Activated gamma-delta T cell (primary cell): ENCODE results near the gene ASTN1.
"Not testable (repeated sequence)": the region's sequence is repeated elsewhere in the genome, so short reads cannot be mapped to it uniquely, and the experiment has no call there.

ENCODE experiments used
- DNase-seq: peaks from one replicate; lab custom pipeline; 2025; lab: John Stamatoyannopoulos, UW

ASTN1 gene

DNA sequence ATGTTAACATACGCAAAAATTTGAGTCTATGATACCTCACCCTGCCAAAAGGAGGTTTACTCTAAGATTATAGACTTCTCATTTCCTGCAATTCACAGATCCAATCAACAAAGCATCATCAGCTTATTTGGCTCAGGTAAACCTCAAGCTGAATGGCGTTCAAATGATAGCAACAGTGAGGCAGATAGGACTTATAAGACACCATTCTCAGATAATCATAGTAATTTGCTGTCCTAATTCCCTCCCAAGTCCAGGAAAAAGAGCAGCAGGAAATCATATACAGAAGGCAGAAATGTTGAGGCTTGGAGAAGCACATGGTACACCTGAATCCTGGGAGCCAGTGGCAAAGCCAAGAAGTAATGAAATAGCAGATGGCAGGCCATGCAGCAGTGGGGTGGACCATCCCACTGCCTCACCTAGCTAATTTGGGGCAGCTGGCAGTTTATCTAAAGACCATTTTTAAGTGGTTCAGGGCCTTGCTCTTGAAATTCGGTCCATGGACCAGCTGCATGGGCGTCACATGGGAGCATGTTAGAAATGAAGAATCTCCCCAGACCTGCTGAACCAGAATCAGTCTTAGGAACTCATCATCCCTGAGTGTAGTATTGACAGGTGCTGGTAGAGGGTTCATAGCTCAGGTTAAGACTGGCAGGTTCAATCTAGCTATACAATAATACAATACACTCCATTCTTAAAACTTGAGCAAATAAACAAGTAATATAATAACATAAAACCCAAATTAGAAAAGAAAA, 57.7 kb downstream of the ASTN1 start:
- no peak for DNase-seq

DNA sequence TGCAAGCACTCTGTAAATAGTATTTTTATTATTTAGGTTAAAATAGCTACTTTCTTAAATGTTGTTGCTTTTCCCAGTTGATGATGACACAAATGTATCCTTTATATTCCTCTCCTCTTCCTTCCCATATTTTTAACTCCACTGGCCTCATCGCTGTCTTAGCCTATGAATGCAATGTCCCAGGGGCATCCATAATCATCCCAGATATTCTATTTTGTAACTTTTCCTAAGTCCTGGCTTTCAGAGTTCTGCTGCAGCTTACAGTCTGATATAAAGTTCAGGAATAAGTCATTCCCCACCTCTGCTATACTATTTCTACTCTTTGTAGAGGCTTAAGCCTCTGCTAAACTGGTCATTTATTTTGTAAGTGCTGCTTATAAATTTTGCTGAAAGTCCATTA, 58.3 kb downstream of the ASTN1 start:
- DNase-seq, result no peak

DNA sequence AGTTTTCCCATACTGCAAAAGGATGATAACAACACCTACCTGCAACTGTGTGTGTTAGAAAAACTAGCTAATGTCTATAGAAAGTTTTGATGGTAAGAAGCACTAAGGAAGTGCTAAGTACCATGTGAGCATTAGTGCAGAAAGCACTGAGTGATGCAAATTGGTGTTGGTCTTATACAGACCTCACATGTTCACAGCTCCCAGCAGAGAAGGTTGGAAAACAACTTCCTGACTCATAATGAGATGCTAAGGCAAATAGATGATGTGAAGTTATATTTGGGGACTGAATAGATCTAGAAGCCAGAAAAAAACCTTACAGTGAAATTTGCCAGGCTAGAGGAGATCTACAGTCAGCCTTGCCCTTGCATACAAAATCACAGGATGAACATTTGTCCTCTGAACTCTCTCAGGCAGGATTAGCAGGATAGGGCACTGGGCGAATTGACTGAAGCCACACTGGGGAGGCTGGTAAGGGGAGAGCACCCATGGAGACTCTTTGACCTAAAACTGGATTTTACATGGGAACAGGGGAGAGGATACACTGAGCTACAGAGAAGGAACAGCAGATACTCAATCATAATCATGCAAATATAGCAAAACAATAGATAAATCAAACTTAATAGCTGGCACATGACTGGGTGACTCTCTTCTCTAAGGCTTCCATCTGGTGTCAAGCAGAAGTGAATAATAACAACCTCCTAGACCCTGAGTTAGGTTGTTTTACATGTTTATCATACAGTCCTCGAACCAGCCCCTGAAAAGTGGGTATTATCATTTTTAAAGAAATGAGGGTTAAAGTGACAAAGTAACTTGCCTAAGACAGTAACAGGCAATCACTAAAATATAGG, 61.3 kb downstream of the ASTN1 start:
- no peak for DNase-seq

- no peak for DNase-seq
These were observed 72.5 kb downstream of the ASTN1 start for GRCh38 chr1:177092001-177092400.

GRCh38 chr1:177091040-177091439, 73.5 kb downstream of the ASTN1 start:
- no peak for DNase-seq

GRCh38 chr1:177088966-177089365, 75.5 kb downstream of the ASTN1 start:
- DNase-seq, result no peak

DNA sequence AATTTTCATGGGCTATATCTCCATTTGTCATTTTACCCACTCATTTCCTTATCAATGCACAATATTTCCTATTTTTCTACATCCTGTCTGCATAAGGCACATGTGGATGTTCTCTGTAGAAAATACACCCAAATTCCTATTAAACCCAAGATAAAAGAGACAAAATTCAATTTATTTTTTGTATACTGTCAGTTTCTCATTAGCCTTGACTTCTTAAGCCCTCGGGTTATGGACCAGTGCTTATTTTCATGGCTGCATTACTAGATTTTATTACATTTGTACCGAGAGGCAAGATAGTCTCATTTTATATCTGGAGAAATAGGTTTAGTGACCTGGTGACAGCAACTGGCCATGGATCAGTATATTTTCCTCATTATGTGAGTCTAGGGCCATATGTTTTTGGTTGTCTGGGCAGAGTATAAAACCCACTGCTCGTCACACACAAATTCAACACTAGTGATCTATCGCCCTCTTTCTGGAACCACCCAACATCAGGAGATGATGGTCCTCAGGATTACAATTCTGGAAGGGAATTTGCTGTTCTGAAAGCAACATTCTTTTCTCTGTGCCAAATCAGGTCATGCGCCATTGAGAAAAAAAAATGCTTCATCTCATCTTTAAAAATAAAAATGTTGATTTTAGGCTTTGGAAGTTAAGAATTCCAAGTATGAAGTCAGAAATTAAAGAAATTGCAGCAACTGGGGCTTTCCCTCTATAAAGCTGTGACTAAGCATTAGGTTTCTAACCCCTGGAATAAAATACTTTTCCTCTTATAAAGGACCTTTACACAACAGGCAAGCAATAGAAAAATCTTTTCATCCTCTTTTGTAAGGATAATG, 81.4 kb downstream of the ASTN1 start:
- no peak for DNase-seq

DNA sequence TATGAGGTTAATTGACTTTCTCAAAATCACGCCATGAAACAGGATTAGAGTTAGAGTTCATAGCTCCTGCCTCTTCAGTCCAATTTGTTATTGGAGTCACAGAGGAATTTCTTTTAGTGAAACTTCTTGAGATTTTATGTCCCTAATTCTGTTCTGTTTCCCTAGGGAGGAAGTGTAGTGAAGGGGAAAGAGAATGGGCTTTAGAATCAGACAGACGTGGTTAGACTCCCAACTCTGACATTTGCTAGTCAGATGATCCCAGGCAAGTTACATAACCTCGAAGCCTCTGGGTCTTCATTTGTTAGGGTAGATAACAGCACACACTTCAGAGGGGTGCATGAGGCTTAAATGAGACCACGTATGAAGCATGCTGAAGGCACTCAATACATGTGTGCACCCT, 83.9 kb downstream of the ASTN1 start:
- no peak for DNase-seq

GRCh38 chr1:177077734-177078499, 86.6 kb downstream of the ASTN1 start:
- no peak for DNase-seq

DNA sequence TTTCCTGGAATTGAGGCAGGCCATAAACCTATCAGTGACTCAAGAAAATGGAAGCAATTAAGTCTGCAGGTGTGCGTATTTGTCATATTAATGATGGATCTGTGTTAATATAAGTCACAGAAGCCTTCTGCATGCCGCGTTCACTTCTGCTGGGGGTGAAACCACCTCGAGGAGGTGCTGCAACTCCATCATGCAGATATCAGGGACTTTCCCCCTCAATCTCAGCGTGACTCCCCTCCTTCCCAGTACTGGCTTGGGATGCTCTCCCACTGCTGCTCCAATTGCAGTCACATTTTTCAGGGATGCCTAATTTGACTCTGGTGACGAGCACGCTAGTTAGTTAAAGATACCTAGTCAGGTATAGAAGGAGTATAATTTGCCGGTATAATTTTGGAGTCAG, 87.5 kb downstream of the ASTN1 start:
- no peak for DNase-seq

GRCh38 chr1:177074811-177075210, 89.7 kb downstream of the ASTN1 start:
- DNase-seq, result not testable (repeated sequence)

GRCh38 chr1:177069490-177069889, 95.0 kb downstream of the ASTN1 start:
- DNase-seq, result no peak

DNA sequence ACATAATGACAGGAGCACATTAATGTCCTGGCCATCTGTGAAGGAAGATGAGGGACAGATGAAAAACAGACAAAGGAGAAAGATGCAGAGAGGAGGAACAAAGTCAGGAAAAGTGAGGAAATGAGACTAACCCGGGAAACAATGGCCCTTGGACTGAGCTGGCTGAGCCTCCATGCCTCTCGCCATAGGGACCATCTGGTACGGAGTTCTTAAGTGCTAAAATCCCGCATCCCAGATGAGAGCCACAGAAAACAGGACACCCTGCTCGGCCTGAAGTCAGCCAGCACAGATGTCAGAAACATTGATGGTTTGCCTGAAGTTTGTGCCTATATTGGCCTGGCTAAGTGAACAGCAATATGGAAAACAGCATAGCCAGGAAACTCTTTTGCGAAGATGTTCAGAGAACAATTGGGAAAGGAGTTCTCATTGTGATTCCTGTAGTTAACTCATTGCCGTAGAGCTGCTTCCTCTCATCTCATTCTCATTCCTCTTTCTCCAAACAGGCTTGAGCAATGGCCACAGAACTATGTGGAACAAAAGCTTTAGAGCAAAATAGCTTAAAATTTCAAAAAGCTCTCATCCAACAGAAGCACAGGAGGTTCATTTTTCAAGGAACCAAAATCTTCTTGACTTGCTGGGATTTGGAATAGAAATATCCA, 96.6 kb downstream of the ASTN1 start:
- DNase-seq, result no peak

- DNase-seq, result no peak
These were observed 99.1 kb downstream of the ASTN1 start for GRCh38 chr1:177065430-177065829.

GRCh38 chr1:177063648-177064047, 100.9 kb downstream of the ASTN1 start:
- no peak for DNase-seq

- DNase-seq, result no peak
These were observed 110.0 kb downstream of the ASTN1 start for GRCh38 chr1:177054542-177054941.

- no peak for DNase-seq
These were observed 110.9 kb downstream of the ASTN1 start for GRCh38 chr1:177053648-177054047.

GRCh38 chr1:177048314-177049069, 116.0 kb downstream of the ASTN1 start:
- DNase-seq, result no peak

DNA sequence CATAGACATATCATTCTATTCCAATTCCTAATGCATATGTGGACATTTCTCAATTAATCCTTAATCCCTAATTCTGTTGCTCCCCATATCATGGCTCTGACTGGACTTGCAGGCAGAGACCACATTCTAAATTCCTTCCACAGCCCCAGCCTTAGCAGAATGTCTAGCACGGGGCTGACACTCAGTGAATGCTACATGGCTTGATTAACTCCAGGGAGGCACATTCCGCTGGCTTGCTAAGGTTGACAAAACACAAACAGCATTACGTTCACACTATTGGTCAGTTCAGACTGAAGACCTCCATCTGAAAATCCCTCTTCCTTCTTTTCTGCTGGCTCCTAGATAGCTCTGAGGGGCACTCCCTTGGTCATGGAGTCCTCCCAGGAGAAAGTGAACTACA, 119.4 kb downstream of the ASTN1 start:
- DNase-seq, result no peak

GRCh38 chr1:177044390-177044789, 120.1 kb downstream of the ASTN1 start:
- no peak for DNase-seq
